Suprapubic skin (tissue), 3 donors: Measurements from ENCODE around the gene HHAT.

Source experiments
- CTCF ChIP-seq, 2 donors: fragments of 200-600 bp in 1 of 2; fragments of 450-650 bp in 1 of 2; sonication (generic) in 1 of 2; IDR thresholded peaks; one replicate each; pipeline ENCODE4 v1.5.1; 2016 to 2019; ENCODE audit warnings: antibody characterized with exemption in 2 of 2, mild to moderate bottlenecking in 1 of 2, moderate library complexity in 1 of 2
- EP300 ChIP-seq: sonication (generic); formaldehyde crosslinking; IDR thresholded peaks from one replicate; pipeline ENCODE4 v1.6.1; 2017; ENCODE audit warnings: antibody characterized with exemption
- POLR2A ChIP-seq, 2 donors: fragments of 450-650 bp; IDR thresholded peaks; one replicate each; pipeline ENCODE4 v1.6.1; 2017; ENCODE audit warnings: antibody characterized with exemption in 2 of 2, mild to moderate bottlenecking in 2 of 2, moderate library complexity in 2 of 2

DNA sequence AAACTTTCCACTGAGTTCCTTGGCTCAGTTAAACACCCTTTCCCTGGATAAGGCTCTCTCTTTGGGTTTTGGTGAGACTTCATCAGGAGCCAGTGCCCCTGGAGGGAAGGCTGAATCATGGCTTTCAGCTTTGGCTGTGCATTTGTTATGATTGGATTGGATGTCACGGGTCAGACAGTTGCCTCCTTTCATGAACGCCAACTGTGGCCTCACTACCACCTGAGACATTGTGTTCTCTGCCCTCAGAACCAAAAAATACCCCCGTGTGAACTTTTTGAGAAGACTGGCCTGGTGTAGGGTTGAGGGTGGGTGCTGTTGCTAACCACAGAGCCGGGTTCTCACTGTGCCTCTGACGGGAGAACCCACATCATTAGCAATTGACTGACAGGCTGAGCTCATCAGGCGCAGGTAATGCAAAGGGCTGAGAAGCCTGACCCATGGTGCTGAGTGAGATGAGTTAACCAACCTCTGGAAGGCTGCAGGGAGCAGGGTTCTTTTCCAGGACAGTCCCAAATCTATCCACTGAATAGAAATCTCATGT lies 65.6 kb downstream of the HHAT start:
- no peak for TF ChIP-seq CTCF (IDR thresholded peaks at IDR 0.05)
- no peak for TF ChIP-seq EP300
- TF ChIP-seq POLR2A (IDR thresholded peaks at IDR 0.05), result no peak
